Suprapubic skin (tissue), 4 donors: ENCODE data around the gene GRIK5. TPM values are rescaled to one million over a fixed set of nuclear protein-coding genes. Genes with fewer than 3 reads are reported as not detected.

Experiments
- DNase-seq, 2 donors: peaks; one replicate each; pipeline ENCODE4 v3.0.0-alpha.2; 2019; ENCODE audit warnings: low spot score in 2 of 2
- H3K27ac ChIP-seq: fragments of 200-600 bp; sonication (generic); one replicate; pipeline ENCODE4 v1.5.1; 2019
- H3K27me3 ChIP-seq: fragments of 200-600 bp; sonication (generic); one replicate; pipeline ENCODE4 v1.5.1; 2019
- H3K36me3 ChIP-seq: fragments of 200-600 bp; sonication (generic); one replicate; pipeline ENCODE4 v1.5.1; 2019
- H3K4me1 ChIP-seq: fragments of 200-600 bp; sonication (generic); one replicate; pipeline ENCODE4 v1.5.1; 2019
- H3K4me3 ChIP-seq: fragments of 200-600 bp; sonication (generic); one replicate; pipeline ENCODE4 v1.5.1; 2019; ENCODE audit warnings: mild to moderate bottlenecking
- H3K9me3 ChIP-seq: fragments of 200-600 bp; sonication (generic); one replicate; pipeline ENCODE4 v1.5.1; 2019
- CTCF ChIP-seq, 2 donors: fragments of 200-600 bp in 1 of 2; fragments of 450-650 bp in 1 of 2; sonication (generic) in 1 of 2; IDR thresholded peaks; one replicate each; pipeline ENCODE4 v1.5.1; 2016 to 2019; ENCODE audit warnings: antibody characterized with exemption in 2 of 2, mild to moderate bottlenecking in 1 of 2, moderate library complexity in 1 of 2
- EP300 ChIP-seq: sonication (generic); formaldehyde crosslinking; IDR thresholded peaks from one replicate; pipeline ENCODE4 v1.6.1; 2017; ENCODE audit warnings: antibody characterized with exemption
- POLR2A ChIP-seq, 2 donors: fragments of 450-650 bp; IDR thresholded peaks; one replicate each; pipeline ENCODE4 v1.6.1; 2017; ENCODE audit warnings: antibody characterized with exemption in 2 of 2, mild to moderate bottlenecking in 2 of 2, moderate library complexity in 2 of 2
- POLR2AphosphoS5 ChIP-seq, 3 donors: sonication (generic); formaldehyde crosslinking; IDR thresholded peaks; one replicate each; pipeline ENCODE4 v1.6.1; 2017; ENCODE audit warnings: antibody characterized with exemption in 3 of 3
- WGBS: methylation state at CpG from one replicate; pipeline ENCODE4 v1.1.5; 2018; 5-methylcytosine and 5-hydroxymethylcytosine counted together
- total RNA-seq, 4 donors: library from RNA; depleted of rRNA; stranded (reverse); fragments of >200 nt; gene quantifications; one replicate each; pipeline ENCODE4 v1.1.0, GENCODE V29; 2016

The GRIK5 gene
- total RNA-seq, 4 donors from 2014 or later: 0.68 to 2.3 (median 1.1) TPM

GRCh38 chr19:42006569-42006968 is 63.4 kb downstream of the GRIK5 start:
- Histone ChIP-seq H3K4me1 (no peaks in the 10 kb centered on the region), H3K9me3 (no peaks in the 10 kb centered on the region), H3K27ac (no peak overlapping the region), H3K36me3 (no peaks in the 10 kb centered on the region), H3K4me3 (no peak overlapping the region), H3K27me3 (peaks cover 29% of the 10 kb centered on the region)
- no peak for DNase-seq
- 96% methylated on average over 10 of the region's 13 CpGs for WGBS
- no peak for TF ChIP-seq POLR2A (IDR thresholded peaks at IDR 0.05)
- TF ChIP-seq POLR2AphosphoS5 (IDR thresholded peaks at IDR 0.05): no peak

DNA sequence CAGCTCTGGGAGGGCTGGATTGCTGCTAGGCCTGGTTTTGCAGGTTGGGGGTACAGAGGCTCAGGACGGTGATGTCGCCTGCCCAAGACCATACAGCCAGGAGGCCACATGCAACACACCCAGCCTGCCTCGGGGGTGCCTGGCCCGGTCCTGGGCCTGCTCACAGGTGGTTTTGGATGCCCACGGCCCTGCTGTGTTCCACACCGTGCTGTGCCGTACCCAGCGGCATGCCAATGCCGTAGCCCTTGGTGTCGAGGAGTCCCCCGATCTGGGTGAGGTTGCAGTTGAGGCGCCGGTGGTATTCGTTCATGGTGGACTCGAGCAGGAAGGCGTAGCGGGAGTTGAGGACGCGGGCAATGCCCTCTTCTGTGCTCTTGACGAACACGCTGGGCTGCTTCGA is 64.5 kb downstream of the GRIK5 start:
- peaks cover 39% of the 10 kb centered on the region for H3K27me3 ChIP-seq
- 92% methylated on average over 21 of the region's 22 CpGs for WGBS
- TF ChIP-seq POLR2A (IDR thresholded peaks at IDR 0.05) (no peak), POLR2AphosphoS5 (IDR thresholded peaks at IDR 0.05) (no peak), CTCF (IDR thresholded peaks at IDR 0.05) (no peak), EP300 (no peak)
- no peak overlapping the region for H3K4me3 ChIP-seq
- no peak for DNase-seq
- no peaks in the 10 kb centered on the region for H3K36me3 ChIP-seq
- H3K4me1 ChIP-seq: no peaks in the 10 kb centered on the region
- no peaks in the 10 kb centered on the region for H3K9me3 ChIP-seq
- H3K27ac ChIP-seq: no peak overlapping the region

GRCh38 chr19:42003506-42004294 is 66.3 kb downstream of the GRIK5 start:
- WGBS: 75% methylated on average over 21 of the region's 21 CpGs
- H3K4me3 ChIP-seq: no peak overlapping the region
- peaks cover 57% of the 10 kb centered on the region for H3K27me3 ChIP-seq
- no peaks in the 10 kb centered on the region for H3K36me3 ChIP-seq
- H3K27ac ChIP-seq: no peak overlapping the region
- no peak for DNase-seq
- no peak for TF ChIP-seq POLR2A (IDR thresholded peaks at IDR 0.05)
- TF ChIP-seq EP300: no peak
- no peak for TF ChIP-seq CTCF (IDR thresholded peaks at IDR 0.05)
- no peak for TF ChIP-seq POLR2AphosphoS5 (IDR thresholded peaks at IDR 0.05)
- H3K4me1 ChIP-seq: peaks cover under 1% of the 10 kb centered on the region
- H3K9me3 ChIP-seq: no peaks in the 10 kb centered on the region

DNA sequence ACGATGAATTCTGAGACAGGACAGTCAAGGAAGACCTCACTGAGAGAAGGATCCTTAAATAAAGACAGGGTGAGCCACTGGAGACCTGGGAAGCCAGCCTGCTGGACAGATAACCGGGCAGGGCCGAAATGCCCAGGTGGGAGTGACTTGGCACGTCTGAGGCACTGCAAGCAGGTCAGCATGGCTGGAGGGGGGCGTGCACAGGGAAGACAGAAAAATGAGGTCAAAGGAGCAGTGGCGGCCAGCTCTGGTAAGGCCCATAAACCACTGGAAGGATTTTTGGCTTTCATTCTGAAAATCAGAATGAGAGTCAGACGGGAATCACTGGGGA is 70.2 kb downstream of the GRIK5 start:
- H3K4me3 ChIP-seq: no peak overlapping the region
- H3K36me3 ChIP-seq: no peaks in the 10 kb centered on the region
- no peak for DNase-seq
- H3K27me3 ChIP-seq: peaks cover 86% of the 10 kb centered on the region
- WGBS: 75% methylated on average over 7 of the region's 7 CpGs
- H3K27ac ChIP-seq: no peak overlapping the region
- TF ChIP-seq POLR2A (IDR thresholded peaks at IDR 0.05): no peak
- no peak for TF ChIP-seq EP300
- TF ChIP-seq POLR2AphosphoS5 (IDR thresholded peaks at IDR 0.05): no peak
- TF ChIP-seq CTCF (IDR thresholded peaks at IDR 0.05): no peak
- H3K9me3 ChIP-seq: no peaks in the 10 kb centered on the region
- H3K4me1 ChIP-seq: peaks cover 19% of the 10 kb centered on the region

DNA sequence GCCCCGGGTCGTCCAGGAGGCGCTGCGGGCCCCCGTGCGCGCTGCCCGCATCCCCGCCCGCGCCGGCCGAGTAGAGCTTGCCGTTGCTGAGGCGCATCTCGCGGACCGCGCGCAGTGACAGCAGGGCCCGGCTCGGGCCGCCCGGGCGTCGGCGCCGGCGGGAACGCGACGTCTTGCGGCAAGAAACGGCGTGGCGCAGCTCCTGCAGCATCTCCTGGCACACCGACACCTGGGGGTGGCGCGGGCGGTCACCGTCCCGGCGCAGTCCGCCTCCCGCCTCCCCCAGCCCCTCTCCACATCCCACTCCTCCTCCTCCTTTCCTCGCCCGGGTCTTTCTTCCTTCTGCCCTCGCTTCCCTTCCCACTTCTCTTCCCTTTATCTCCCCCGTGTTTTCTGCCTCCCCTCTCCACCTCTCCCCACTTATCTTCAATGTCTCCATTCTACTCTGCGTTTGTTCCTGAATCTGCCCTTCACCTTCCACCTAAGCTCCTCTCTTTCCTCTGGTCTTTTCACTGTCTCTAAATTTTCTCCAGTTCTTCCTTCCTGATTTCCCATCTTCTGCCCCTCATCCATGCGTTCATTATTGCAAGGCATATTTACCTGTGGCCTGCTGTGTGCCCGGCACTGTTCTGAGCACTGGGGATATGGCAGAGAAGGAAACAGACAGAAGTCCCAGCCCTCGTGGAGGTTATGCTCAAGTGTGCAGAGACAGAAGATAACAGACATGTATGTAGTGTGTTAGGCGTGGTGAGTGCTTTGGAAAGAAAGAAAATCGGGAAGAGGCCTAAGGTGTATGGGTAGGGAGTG is 70.7 kb downstream of the GRIK5 start:
- TF ChIP-seq CTCF (IDR thresholded peaks at IDR 0.05) (no peak), POLR2AphosphoS5 (IDR thresholded peaks at IDR 0.05) (no peak), POLR2A (IDR thresholded peaks at IDR 0.05) (no peak)
- Histone ChIP-seq H3K36me3 (no peaks in the 10 kb centered on the region), H3K27me3 (peaks cover 92% of the 10 kb centered on the region), H3K4me1 (peaks cover 21% of the 10 kb centered on the region), H3K27ac (no peak overlapping the region), H3K9me3 (no peaks in the 10 kb centered on the region), H3K4me3 (no peak overlapping the region)
- WGBS: 19% methylated on average over 19 of the region's 55 CpGs
- no peak for DNase-seq
